HEK293 (cell line): ENCODE measurements around the gene FZD1.

Source experiments
- CTCF ChIA-PET: fragments of 350-600 bp; formaldehyde crosslinking; extraction: SDS; loops from one replicate; lab custom pipeline; 2021; ENCODE audit warnings: antibody characterized with exemption; lab: Yijun Ruan, JAX
- POLR2A ChIA-PET: fragments of 300-600 bp; formaldehyde crosslinking; extraction: SDS; loops from one replicate; lab custom pipeline; 2020; ENCODE audit warnings: antibody characterized with exemption, inconsistent platforms; lab: Yijun Ruan, JAX
- H3K27ac ChIP-seq: fragments of 200-500 bp; sonication (Bioruptor generic); 2 replicates; pipeline ENCODE4 v1.5.1; 2014; ENCODE audit warnings: low read depth, low read length, control low read depth, inconsistent platforms; ENCODE audit errors: extremely low read depth
- H3K36me3 ChIP-seq, 2 experiments: fragments of 200-500 bp in 1 of 2; sonication (Bioruptor generic) in 1 of 2; 1 replicate in 1 of 2; 2 replicates in 1 of 2; pipeline ENCODE4 v1.5.1; 2014 to 2017; ENCODE audit warnings: inconsistent platforms in 2 of 2, low read length in 2 of 2; ENCODE audit not compliant: control insufficient read depth in 2 of 2, insufficient read depth in 1 of 2
- H3K4me1 ChIP-seq: fragments of 200-500 bp; sonication (Bioruptor generic); 2 replicates; pipeline ENCODE4 v1.5.1; 2014; ENCODE audit warnings: mild to moderate bottlenecking, low read length, inconsistent platforms; ENCODE audit not compliant: control insufficient read depth, insufficient read depth
- H3K4me3 ChIP-seq: 2 replicates; pipeline ENCODE4 v1.5.1; 2011; ENCODE audit warnings: low read depth, mild to moderate bottlenecking, control low read depth, low read length, moderate library complexity
- H3K9me3 ChIP-seq: fragments of 200-500 bp; sonication (Bioruptor generic); 2 replicates; pipeline ENCODE4 v1.5.1; 2014; ENCODE audit warnings: low read depth, low read length, inconsistent platforms; ENCODE audit not compliant: control insufficient read depth, insufficient read depth
- GFI1B ChIP-seq: fragments of 450-650 bp; formaldehyde crosslinking; IDR thresholded peaks from 2 replicates; pipeline ENCODE4 v1.5.1; 2016; ENCODE audit warnings: missing biosample characterization, missing genetic modification characterization
- GLI4 ChIP-seq: fragments of 450-650 bp; formaldehyde crosslinking; IDR thresholded peaks from 2 replicates; pipeline ENCODE4 v1.5.1; 2016; ENCODE audit warnings: missing biosample characterization, missing genetic modification characterization
- HOXC10 ChIP-seq: sonication (generic); formaldehyde crosslinking; IDR thresholded peaks from 2 replicates; pipeline ENCODE4 v1.8.1; 2023; ENCODE audit warnings: mild to moderate bottlenecking, missing genetic modification reagents
- SP7 ChIP-seq: fragments of 450-650 bp; formaldehyde crosslinking; IDR thresholded peaks from 2 replicates; pipeline ENCODE4 v1.5.1; 2016; ENCODE audit warnings: missing biosample characterization, missing genetic modification characterization
- ZBTB21 ChIP-seq: fragments of 450-650 bp; formaldehyde crosslinking; IDR thresholded peaks from 2 replicates; pipeline ENCODE4 v1.5.1; 2017; ENCODE audit warnings: missing biosample characterization, missing genetic modification characterization
- ZEB2 ChIP-seq: fragments of 450-650 bp; formaldehyde crosslinking; IDR thresholded peaks from 2 replicates; pipeline ENCODE4 v1.5.1; 2016; ENCODE audit warnings: missing biosample characterization, missing genetic modification characterization
- ZFP69B ChIP-seq: fragments of 450-650 bp; formaldehyde crosslinking; IDR thresholded peaks from 2 replicates; pipeline ENCODE4 v1.5.1; 2016; ENCODE audit warnings: missing biosample characterization, missing genetic modification characterization
- ZIC2 ChIP-seq: fragments of 450-650 bp; formaldehyde crosslinking; IDR thresholded peaks from 2 replicates; pipeline ENCODE4 v1.5.1; 2016; ENCODE audit warnings: missing biosample characterization, missing genetic modification characterization
- ZNF121 ChIP-seq: fragments of 450-650 bp; formaldehyde crosslinking; IDR thresholded peaks from 2 replicates; pipeline ENCODE4 v1.5.1; 2016; ENCODE audit warnings: missing biosample characterization, missing genetic modification characterization
- ZNF2 ChIP-seq: fragments of 450-650 bp; formaldehyde crosslinking; IDR thresholded peaks from 2 replicates; pipeline ENCODE4 v1.5.1; 2016; ENCODE audit warnings: missing biosample characterization, missing genetic modification characterization
- ZNF292 ChIP-seq: fragments of 450-650 bp; formaldehyde crosslinking; IDR thresholded peaks from 2 replicates; pipeline ENCODE4 v1.5.1; 2016; ENCODE audit warnings: low read depth, missing biosample characterization, missing genetic modification characterization, borderline replicate concordance
- ZNF354C ChIP-seq: fragments of 450-650 bp; formaldehyde crosslinking; IDR thresholded peaks from 2 replicates; pipeline ENCODE4 v1.5.1; 2016; ENCODE audit warnings: missing biosample characterization, missing genetic modification characterization, low read depth, borderline replicate concordance
- ZNF416 ChIP-seq: fragments of 450-650 bp; formaldehyde crosslinking; IDR thresholded peaks from 2 replicates; pipeline ENCODE4 v1.5.1; 2016; ENCODE audit warnings: missing biosample characterization, missing genetic modification characterization
- ZNF514 ChIP-seq: fragments of 450-650 bp; formaldehyde crosslinking; IDR thresholded peaks from 2 replicates; pipeline ENCODE4 v1.5.1; 2016; ENCODE audit warnings: missing biosample characterization, missing genetic modification characterization
- ZNF529 ChIP-seq: fragments of 450-650 bp; formaldehyde crosslinking; IDR thresholded peaks from 2 replicates; pipeline ENCODE4 v1.5.1; 2017; ENCODE audit warnings: missing genetic modification characterization, missing biosample characterization; ENCODE audit not compliant: insufficient replicate concordance
- ZNF596 ChIP-seq: fragments of 450-650 bp; IDR thresholded peaks from 2 replicates; pipeline ENCODE4 v1.5.0; 2018; ENCODE audit warnings: missing biosample characterization, mild to moderate bottlenecking, missing genetic modification characterization, moderate library complexity
- ZNF670 ChIP-seq: fragments of 450-650 bp; formaldehyde crosslinking; IDR thresholded peaks from 2 replicates; pipeline ENCODE4 v1.5.1; 2016; ENCODE audit warnings: missing biosample characterization, missing genetic modification characterization, low read depth
- ZNF692 ChIP-seq: fragments of 450-650 bp; formaldehyde crosslinking; IDR thresholded peaks from 2 replicates; pipeline ENCODE4 v1.5.1; 2016; ENCODE audit warnings: missing biosample characterization, missing genetic modification characterization
- ZXDB ChIP-seq: fragments of 450-650 bp; formaldehyde crosslinking; IDR thresholded peaks from 2 replicates; pipeline ENCODE4 v1.5.1; 2016; ENCODE audit warnings: missing biosample characterization, missing genetic modification characterization
- TF ChIP-seq, protein P1 (sequence below): fragments of 450-650 bp; formaldehyde crosslinking; IDR thresholded peaks from 2 replicates; pipeline ENCODE4 v1.5.0; 2017; ENCODE audit warnings: missing biosample characterization, missing genetic modification characterization, borderline replicate concordance
- TF ChIP-seq, protein P2 (sequence below): fragments of 450-650 bp; formaldehyde crosslinking; IDR thresholded peaks from 2 replicates; pipeline ENCODE4 v1.5.1; 2017; ENCODE audit warnings: missing biosample characterization, missing genetic modification characterization

FZD1 gene

DNA sequence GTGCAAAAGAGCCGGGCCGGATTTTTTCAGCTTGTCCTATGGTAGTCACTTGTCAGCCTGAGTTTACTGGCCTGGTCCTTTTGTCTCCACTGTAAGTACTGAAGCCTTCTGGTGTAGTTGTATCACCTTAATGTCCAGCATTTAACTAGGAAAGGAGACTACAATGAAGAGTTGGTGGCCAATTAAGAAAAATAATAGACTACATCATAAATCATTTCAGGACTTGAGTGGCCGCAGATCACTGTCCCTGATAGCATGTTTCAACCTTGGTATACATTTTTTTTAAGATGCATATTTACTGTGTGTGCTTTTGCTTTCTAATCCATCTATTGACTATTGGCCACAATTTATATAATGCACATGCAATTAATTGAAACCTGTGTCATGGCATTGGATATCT is 6.1 kb downstream of the FZD1 start (continued):
- TF ChIP-seq SP7 (tag by site-specific recombination) (no peak), ZNF596 (tag by site-specific recombination) (no peak)

DNA sequence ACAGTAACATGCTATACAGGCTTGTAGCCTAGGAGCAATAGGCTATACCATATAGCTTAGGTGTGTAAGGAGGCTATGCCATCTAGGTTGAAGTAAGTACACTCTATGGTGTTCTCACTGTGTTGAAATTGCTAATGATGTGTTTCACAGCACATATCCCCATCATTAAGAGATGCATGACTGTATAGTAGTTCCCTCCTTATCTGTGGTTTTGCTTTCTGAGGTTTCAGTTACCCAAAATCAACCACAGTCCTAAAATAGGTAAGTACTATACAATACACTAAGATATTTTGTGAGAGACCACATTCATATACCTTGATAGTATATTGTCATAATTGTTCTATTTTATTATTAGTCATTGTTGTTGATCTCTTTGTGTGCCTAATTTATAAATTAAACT is 12.7 kb downstream of the FZD1 start:
- no peak overlapping the region for H3K4me3 ChIP-seq
- no peak for TF ChIP-seq GLI4 (tag by site-specific recombination)
- TF ChIP-seq ZNF692 (tag by site-specific recombination), result no peak
- no peak for TF ChIP-seq HOXC10 (CRISPR knock-in tag)
- TF ChIP-seq, all 188 proteins: peak for 0
- Histone ChIP-seq H3K27ac (no peak overlapping the region), H3K4me1 (no peaks in the 10 kb centered on the region), H3K9me3 (no peaks in the 10 kb centered on the region), H3K36me3 (no peaks in the 10 kb centered on the region)
- POLR2A ChIA-PET, result no interaction called here
- CTCF ChIA-PET, result interaction anchor here (1.5 kb wide), 1 partner anchor 190 kb away, joined by 6 read pairs; no protein-coding TSS in a partner anchor

- Histone ChIP-seq H3K4me1 (no peaks in the 10 kb centered on the region), H3K9me3 (no peaks in the 10 kb centered on the region), H3K27ac (no peak overlapping the region), H3K36me3 (no peaks in the 10 kb centered on the region), H3K4me3 (no peak overlapping the region)
- POLR2A ChIA-PET, result no interaction called here
- CTCF ChIA-PET, result interaction anchor here (0.9 kb wide), 1 partner anchor 190 kb away, joined by 3 read pairs; no protein-coding TSS in a partner anchor
- TF ChIP-seq ZNF670 (tag by site-specific recombination) (no peak), ZNF2 (tag by site-specific recombination) (no peak), ZBTB21 (no peak), ZNF416 (tag by site-specific recombination) (no peak), ZNF354C (no peak), GLI4 (tag by site-specific recombination) (no peak), ZNF121 (tag by site-specific recombination) (no peak), ZNF292 (tag by site-specific recombination) (no peak), ZNF529 (no peak), ZXDB (tag by site-specific recombination) (no peak)
- TF ChIP-seq, protein P1, sequence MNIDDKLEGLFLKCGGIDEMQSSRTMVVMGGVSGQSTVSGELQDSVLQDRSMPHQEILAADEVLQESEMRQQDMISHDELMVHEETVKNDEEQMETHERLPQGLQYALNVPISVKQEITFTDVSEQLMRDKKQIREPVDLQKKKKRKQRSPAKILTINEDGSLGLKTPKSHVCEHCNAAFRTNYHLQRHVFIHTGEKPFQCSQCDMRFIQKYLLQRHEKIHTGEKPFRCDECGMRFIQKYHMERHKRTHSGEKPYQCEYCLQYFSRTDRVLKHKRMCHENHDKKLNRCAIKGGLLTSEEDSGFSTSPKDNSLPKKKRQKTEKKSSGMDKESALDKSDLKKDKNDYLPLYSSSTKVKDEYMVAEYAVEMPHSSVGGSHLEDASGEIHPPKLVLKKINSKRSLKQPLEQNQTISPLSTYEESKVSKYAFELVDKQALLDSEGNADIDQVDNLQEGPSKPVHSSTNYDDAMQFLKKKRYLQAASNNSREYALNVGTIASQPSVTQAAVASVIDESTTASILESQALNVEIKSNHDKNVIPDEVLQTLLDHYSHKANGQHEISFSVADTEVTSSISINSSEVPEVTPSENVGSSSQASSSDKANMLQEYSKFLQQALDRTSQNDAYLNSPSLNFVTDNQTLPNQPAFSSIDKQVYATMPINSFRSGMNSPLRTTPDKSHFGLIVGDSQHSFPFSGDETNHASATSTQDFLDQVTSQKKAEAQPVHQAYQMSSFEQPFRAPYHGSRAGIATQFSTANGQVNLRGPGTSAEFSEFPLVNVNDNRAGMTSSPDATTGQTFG (tag by site-specific recombination), result no peak
Measured at GRCh38 chr7:91280185-91280584, 16.0 kb downstream of the FZD1 start.

- no peak overlapping the region for H3K4me3 ChIP-seq
- no peaks in the 10 kb centered on the region for H3K36me3 ChIP-seq
- CTCF ChIA-PET, result interaction anchor here (0.9 kb wide), 1 partner anchor 190 kb away, joined by 3 read pairs; no protein-coding TSS in a partner anchor
- no peak overlapping the region for H3K27ac ChIP-seq
- no peaks in the 10 kb centered on the region for H3K9me3 ChIP-seq
- no peaks in the 10 kb centered on the region for H3K4me1 ChIP-seq
- POLR2A ChIA-PET, result no interaction called here
- TF ChIP-seq ZNF692 (tag by site-specific recombination) (no peak), ZNF514 (tag by site-specific recombination) (no peak), GFI1B (tag by site-specific recombination) (no peak), ZIC2 (tag by site-specific recombination) (no peak), ZXDB (tag by site-specific recombination) (no peak), ZFP69B (tag by site-specific recombination) (no peak), ZEB2 (no peak)
- TF ChIP-seq, protein P2, sequence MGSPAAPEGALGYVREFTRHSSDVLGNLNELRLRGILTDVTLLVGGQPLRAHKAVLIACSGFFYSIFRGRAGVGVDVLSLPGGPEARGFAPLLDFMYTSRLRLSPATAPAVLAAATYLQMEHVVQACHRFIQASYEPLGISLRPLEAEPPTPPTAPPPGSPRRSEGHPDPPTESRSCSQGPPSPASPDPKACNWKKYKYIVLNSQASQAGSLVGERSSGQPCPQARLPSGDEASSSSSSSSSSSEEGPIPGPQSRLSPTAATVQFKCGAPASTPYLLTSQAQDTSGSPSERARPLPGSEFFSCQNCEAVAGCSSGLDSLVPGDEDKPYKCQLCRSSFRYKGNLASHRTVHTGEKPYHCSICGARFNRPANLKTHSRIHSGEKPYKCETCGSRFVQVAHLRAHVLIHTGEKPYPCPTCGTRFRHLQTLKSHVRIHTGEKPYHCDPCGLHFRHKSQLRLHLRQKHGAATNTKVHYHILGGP (tag by site-specific recombination), result no peak
- TF ChIP-seq, protein P1 (tag by site-specific recombination), result no peak
Measured at GRCh38 chr7:91280604-91281003, 16.4 kb downstream of the FZD1 start.
